Measurements from ENCODE around the gene CHTOP.

- TF ChIP-seq CTCF (IDR thresholded peaks at IDR 0.05): no peak
- TF ChIP-seq POLR2A (IDR thresholded peaks at IDR 0.05): no peak
Observed at GRCh38 chr1:153662269-153662668, 28.4 kb downstream of the CHTOP start.
